HG02588 (cell line): Measurements from ENCODE around the gene FTSJ3.
"Not testable (repeated sequence)": the region's sequence is repeated elsewhere in the genome, so short reads cannot be mapped to it uniquely, and the experiment has no call there.

ENCODE experiments used
- ATAC-seq: cut with Tn5 transposase; IDR thresholded peaks from one replicate; pipeline ENCODE4 v1.9.1; 2021; ENCODE audit warnings: mild to moderate bottlenecking, moderate library complexity; ENCODE audit not compliant: unreplicated experiment

FTSJ3 gene

GRCh38 chr17:63827002-63827800 is at the start of gene FTSJ3, which contains the start of gene PSMC5:
TSS of gene FTSJ3 (minus strand) at chr17:63827663. CDS start at chr17:63826902, 761 bp downstream.
TSS of gene PSMC5 (plus strand) at chr17:63827431. CDS start at chr17:63827491, 60 bp downstream.
- peak; percentile 85 for ATAC-seq

DNA sequence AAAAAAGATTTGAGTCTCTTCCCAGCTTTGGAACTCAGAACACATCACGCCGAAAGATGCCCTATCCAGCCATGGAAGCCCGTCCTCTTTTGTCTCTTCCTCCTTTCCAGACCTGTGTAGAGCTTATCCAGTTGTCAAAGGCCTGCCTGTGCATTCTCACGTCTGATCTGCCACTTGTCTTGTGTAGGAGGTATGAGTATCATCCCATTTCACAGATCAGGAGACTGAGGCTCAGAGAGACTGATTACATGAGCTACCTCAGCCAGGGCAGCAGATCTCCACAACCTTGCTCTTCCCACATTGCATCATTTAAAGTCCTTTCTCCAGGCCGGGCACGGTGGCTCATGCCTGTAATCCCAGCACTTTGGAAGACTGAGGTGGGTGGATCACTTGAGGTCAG is 47.2 kb upstream of the FTSJ3 start:
- not testable (repeated sequence) for ATAC-seq

DNA sequence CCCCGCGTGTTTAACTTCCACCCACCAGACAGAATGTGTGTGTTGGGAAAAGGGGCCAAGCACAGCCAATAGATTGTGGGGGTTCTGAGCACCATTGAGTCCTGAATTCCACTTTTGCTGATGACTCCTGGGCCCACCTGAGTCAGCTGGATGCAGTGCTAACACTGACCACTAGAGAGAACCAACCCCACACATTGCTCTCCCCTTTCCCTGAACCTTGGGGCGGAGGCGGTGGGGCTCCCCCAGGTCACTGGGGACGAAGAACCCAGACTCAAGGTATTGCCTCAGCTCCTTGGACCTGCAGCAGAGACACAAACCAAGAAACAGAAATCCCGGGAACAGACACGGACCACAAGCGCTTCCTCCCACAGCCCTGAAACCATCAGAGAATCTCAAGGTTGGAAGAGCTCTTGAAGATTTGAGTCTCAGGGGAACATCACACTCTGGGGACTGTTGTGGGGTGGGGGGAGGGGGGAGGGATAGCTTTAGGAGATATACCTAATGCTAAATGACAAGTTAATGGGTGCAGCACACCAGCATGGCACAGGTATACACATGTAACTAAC is 46.7 kb upstream of the FTSJ3 start:
- not testable (repeated sequence) for ATAC-seq

- not testable (repeated sequence) for ATAC-seq
Measured at GRCh38 chr17:63873577-63873976, 46.1 kb upstream of the FTSJ3 start, which contains the start of gene CSH2. TSS of gene CSH2 (minus strand) at chr17:63873677. CDS start at chr17:63873614, 63 bp downstream.

DNA sequence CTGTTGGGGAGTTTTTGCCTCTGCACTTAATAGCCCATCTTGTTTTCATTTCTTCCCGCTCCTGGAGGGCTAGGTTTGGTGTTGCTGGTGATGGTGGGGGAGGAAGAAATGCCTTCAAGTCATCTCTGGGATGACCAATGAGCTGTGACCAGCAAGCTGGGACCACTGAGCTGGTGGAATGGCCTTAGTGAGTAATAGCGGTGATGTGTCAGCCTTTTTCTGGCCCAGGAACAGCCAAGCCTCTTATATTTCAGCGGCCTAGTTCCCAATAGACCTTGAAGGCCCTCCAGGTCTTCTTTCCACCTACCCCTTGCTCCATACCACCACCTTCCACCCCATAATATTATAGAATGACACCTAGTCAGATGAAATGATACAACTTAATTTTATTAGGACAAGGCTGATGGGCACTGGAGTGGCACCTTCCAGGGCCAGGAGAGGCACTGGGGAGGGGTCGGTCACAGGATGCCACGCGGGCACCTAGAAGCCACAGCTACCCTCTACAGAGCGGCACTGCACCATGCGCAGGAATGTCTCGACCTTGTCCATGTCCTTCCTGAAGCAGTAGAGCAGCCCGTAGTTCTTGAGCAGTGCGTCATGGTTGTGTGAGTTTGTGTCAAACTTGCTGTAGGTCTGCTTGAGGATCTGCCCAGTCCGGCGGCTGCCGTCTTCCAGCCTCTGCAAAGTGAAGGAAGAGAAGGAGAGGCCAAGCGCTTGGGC is 44.3 kb upstream of the FTSJ3 start:
- not testable (repeated sequence) for ATAC-seq

GRCh38 chr17:63870292-63870665 is 42.8 kb upstream of the FTSJ3 start:
- ATAC-seq = not testable (repeated sequence)

DNA sequence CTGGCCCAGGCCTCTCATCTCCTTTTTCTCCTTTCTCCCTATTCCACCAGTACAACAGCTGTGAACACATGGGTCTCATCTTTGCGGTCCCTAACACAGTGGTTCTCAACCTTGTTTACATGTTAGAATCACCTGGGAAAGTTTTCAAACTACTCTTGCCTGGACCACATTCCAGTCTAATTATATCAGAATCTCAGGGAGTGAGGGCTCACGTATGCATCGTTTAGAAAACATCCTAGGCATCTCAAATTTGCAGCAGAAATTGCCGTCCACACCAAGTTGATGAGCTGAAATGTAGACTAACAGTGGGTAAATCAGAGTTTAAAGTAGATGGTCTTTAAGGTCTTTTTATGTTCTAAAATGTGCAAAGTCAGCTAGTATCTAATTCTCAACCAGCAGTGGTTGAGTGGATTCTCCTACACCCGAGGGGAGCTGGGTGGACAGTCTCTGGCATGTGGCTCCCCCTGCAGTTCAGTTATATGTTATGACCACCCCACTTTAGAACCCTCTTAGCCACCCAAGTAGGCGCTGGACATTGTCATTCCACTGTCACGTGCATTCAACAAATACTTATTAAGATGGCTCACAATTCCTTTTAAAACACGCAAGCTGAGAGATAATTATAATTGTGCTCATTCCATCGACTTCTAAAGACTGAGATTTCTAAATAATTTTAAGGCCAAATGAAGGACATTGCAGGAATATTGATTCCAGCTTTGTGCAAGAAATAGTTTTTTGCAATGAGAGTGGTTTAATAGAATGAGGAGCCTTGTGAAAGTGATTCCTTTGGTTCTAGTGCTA is 42.2 kb upstream of the FTSJ3 start:
- ATAC-seq = not testable (repeated sequence)

GRCh38 chr17:63866625-63867024 is 39.2 kb upstream of the FTSJ3 start:
- not testable (repeated sequence) for ATAC-seq

DNA sequence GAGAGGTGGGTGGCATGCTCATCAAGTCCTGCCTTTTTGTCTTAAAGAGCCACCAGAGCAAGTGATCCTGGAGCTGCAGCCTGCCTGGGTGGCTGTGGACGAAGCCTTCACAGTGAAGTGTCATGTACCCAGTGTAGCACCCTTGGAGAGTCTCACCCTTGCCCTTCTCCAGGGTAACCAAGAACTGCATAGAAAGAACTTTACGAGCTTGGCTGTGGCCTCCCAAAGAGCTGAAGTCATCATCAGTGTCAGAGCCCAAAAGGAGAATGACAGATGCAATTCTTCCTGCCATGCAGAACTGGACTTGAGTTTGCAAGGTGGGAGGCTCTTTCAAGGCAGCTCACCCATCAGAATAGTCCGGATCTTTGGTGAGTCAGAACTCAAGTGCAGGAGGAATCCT is 31.8 kb upstream of the FTSJ3 start:
- no peak for ATAC-seq

- ATAC-seq = not testable (repeated sequence)
Measured at GRCh38 chr17:63856425-63856824, 29.0 kb upstream of the FTSJ3 start.

DNA sequence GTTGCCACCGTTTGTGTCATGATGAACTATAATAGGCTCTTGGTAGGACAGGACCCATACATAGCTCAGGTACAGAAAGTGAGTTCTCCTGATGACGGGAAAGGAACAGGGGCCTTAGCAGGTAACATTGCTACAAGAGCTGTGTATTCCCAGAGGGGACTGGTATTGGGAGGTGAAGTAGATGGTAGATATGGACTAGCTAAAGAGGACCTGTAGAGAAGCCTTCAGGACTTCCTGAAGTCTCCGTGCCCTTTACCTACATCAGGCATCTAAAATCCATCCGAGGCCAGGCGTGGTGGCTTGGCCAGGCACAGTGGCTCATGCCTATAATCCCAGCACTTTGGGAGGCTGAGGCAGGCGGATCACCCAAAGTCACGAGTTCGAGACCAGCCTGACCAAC is 27.7 kb upstream of the FTSJ3 start:
- ATAC-seq = no peak

- ATAC-seq = no peak
Measured at GRCh38 chr17:63854709-63855108, 27.2 kb upstream of the FTSJ3 start.

GRCh38 chr17:63853260-63853659 is 25.8 kb upstream of the FTSJ3 start:
- no peak for ATAC-seq

GRCh38 chr17:63850401-63850800 is 22.9 kb upstream of the FTSJ3 start:
- no peak for ATAC-seq

- peak; percentile 80 for ATAC-seq
Measured at GRCh38 chr17:63848834-63849689, 21.6 kb upstream of the FTSJ3 start.

DNA sequence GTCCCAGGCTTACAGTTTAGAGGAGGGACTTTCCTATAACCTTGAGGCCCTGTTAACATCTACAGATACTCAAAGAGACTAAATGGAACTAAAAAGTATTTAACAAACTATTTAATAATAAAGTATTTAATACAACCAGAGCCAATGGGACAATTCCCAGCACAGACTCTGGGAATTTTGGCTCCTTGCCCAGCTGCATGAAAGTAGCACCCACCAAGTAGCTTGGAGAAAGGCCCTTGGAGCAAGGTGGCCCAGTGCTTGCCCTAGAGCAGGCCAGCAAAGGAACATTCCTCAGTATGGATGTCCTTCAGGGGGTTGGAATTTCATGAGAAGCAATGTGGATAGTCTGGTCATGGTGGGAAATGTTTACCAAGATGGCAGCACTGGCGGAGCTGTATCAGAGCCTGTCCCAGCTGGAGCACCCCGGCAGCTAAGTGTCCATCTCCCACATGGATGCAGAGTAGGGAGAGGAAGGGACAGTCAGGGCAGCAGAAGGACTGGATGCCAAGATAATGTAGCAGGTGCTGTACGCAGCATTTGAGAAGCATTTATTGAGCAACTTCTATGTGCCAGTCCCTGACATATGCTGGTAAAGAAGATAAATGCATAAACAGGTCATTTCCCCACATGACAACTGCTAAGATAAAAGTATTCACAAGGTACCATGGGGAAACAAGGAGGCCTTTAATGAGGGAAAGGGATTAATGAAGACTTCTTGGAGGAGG is 20.2 kb upstream of the FTSJ3 start:
- no peak for ATAC-seq

GRCh38 chr17:63845509-63845908 is 18.0 kb upstream of the FTSJ3 start:
- ATAC-seq = no peak

GRCh38 chr17:63843910-63844677 is 16.6 kb upstream of the FTSJ3 start:
- ATAC-seq = no peak
